Central memory CD8-positive, alpha-beta T cell (primary cell): Measurements from ENCODE around the gene ZNF148.
A peak's percentile ranks its signal among the peaks of the same experiment; 100 is the strongest.

Experiments
- ATAC-seq: fragments of 150-1000 bp; cut with Tn5 transposase; replicated peaks from 2 replicates; pipeline ENCODE4 v1.10.0; 2022; ENCODE audit warnings: mild to moderate bottlenecking, moderate FRiP score, moderate number of reproducible peaks; ENCODE audit not compliant: poor library complexity, severe bottlenecking; ENCODE audit errors: extremely low read depth
- DNase-seq, 2 donors: peaks; one replicate each; pipeline ENCODE4 v3.0.0; 2021; ENCODE audit warnings: low spot score in 2 of 2
- H3K27ac Mint-ChIP-seq: one replicate; pipeline ENCODE4 v1.8.0; 2022; ENCODE audit warnings: low read depth, mild to moderate bottlenecking, moderate library complexity, mixed read lengths
- H3K27me3 Mint-ChIP-seq: one replicate; pipeline ENCODE4 v1.8.0; 2022; ENCODE audit warnings: mixed read lengths
- H3K36me3 Mint-ChIP-seq: one replicate; pipeline ENCODE4 v1.8.0; 2022; ENCODE audit warnings: mild to moderate bottlenecking, moderate library complexity, mixed read lengths; ENCODE audit not compliant: insufficient read depth
- H3K4me1 Mint-ChIP-seq: one replicate; pipeline ENCODE4 v1.8.0; 2022; ENCODE audit warnings: mixed read lengths
- H3K4me3 Mint-ChIP-seq: one replicate; pipeline ENCODE4 v1.8.0; 2022; ENCODE audit warnings: mild to moderate bottlenecking, moderate library complexity, mixed read lengths
- H3K9me3 Mint-ChIP-seq: one replicate; pipeline ENCODE4 v1.8.0; 2022; ENCODE audit warnings: mixed read lengths

The ZNF148 gene

GRCh38 chr3:125287248-125287647 lies 87.9 kb downstream of the ZNF148 start:
- DNase-seq: no peak
- H3K4me3 Mint-ChIP-seq: no peak overlapping the region
- ATAC-seq: no peak
- H3K4me1 Mint-ChIP-seq: peaks cover 35% of the 10 kb centered on the region
- no peak overlapping the region for H3K27ac Mint-ChIP-seq
- peaks cover 13% of the 10 kb centered on the region for H3K36me3 Mint-ChIP-seq
- H3K27me3 Mint-ChIP-seq: no peaks in the 10 kb centered on the region
- no peaks in the 10 kb centered on the region for H3K9me3 Mint-ChIP-seq

DNA sequence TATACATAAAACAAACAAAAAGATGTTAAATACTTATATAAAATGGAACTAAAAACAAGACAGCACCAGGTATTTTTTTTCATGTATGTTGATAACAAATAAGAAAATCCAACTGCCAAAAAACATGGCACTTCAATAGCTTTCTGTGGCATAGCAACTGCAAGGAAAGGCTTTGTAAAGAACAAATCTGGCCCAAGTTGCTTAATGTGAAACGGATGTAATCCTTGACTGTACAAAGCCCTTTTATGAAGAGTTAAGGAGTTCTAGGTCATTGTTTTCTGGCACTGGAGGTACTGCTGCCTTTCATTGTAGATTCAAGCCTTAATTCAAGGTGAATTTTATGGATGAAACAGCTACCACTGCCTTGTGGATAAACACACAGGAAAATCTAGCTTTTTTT lies 93.7 kb downstream of the ZNF148 start:
- no peaks in the 10 kb centered on the region for H3K9me3 Mint-ChIP-seq
- no peaks in the 10 kb centered on the region for H3K27me3 Mint-ChIP-seq
- peaks cover 7% of the 10 kb centered on the region for H3K36me3 Mint-ChIP-seq
- H3K4me3 Mint-ChIP-seq: no peak overlapping the region
- ATAC-seq (no peak), DNase-seq (no peak)
- no peak overlapping the region for H3K27ac Mint-ChIP-seq
- peaks cover 27% of the 10 kb centered on the region for H3K4me1 Mint-ChIP-seq

DNA sequence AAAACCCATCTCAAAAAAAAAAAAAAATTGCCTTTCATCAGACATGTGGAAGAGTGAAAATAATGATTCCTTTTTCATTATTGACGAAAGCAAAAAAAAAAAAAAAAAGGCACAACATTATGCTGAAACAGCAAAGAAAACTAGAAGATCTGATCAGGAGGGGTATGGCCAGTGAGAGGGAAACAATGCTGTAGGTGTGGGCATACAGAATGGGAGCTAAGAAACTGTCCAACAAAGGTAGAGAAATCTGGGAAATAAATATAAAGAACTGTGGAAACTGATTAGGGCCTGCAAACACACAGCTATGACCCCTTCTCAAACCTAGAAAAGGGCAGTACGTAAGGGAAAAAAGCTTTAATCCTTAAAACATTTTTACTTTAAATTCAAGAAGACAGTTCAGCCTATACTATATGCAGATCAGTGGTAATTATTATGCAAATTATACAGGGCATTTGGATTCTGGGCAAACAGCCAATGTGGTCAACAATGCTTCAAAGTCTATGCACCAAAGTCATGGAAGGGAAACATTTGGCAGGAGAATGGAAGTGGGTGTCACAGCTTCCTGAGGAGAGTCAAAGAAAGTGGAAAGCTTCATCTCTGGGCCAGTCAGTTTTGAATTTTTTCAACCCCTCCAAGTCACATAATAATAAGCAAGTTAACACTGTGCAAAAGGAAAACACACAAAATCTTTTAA lies 94.3 kb downstream of the ZNF148 start:
- Mint-ChIP-seq H3K27me3 (no peaks in the 10 kb centered on the region), H3K4me3 (no peak overlapping the region), H3K36me3 (peaks cover 7% of the 10 kb centered on the region), H3K27ac (no peak overlapping the region), H3K9me3 (no peaks in the 10 kb centered on the region), H3K4me1 (peaks cover 27% of the 10 kb centered on the region)
- DNase-seq (no peak), ATAC-seq (no peak)

DNA sequence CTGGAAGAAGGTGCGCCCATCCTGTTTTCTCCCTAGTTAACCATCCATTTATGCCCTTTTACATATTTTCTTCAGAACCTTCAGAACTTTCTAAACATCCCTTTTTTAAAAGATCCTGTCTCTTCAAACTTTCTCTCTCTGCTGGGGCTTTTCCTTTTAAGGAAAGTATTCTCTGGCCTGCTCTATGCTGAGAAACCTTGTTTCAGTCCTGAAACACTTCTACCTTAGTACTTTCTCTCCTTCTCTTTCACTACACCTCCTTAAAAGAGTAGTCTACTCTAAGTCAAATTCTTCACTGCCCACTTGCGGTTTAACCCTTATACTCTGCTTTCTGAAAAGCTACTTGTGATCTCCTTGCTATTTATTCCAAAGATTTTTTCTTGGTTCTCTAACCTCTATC lies 97.0 kb downstream of the ZNF148 start:
- peak overlapping the region; percentile 56 for H3K27ac Mint-ChIP-seq
- no peaks in the 10 kb centered on the region for H3K27me3 Mint-ChIP-seq
- H3K4me1 Mint-ChIP-seq: peaks cover 11% of the 10 kb centered on the region
- DNase-seq (no peak), ATAC-seq (no peak)
- H3K4me3 Mint-ChIP-seq: no peak overlapping the region
- no peaks in the 10 kb centered on the region for H3K9me3 Mint-ChIP-seq
- H3K36me3 Mint-ChIP-seq: peaks cover 11% of the 10 kb centered on the region

- Mint-ChIP-seq H3K9me3 (no peaks in the 10 kb centered on the region), H3K4me1 (peaks cover 23% of the 10 kb centered on the region), H3K27me3 (no peaks in the 10 kb centered on the region), H3K27ac (no peak overlapping the region), H3K36me3 (peaks cover 20% of the 10 kb centered on the region), H3K4me3 (no peak overlapping the region)
- DNase-seq (no peak), ATAC-seq (no peak)
Measured at GRCh38 chr3:125271127-125271526, 104.0 kb downstream of the ZNF148 start.

GRCh38 chr3:125267460-125267859 lies 107.7 kb downstream of the ZNF148 start:
- H3K4me3 Mint-ChIP-seq: no peak overlapping the region
- no peaks in the 10 kb centered on the region for H3K27me3 Mint-ChIP-seq
- no peak for DNase-seq
- no peak for ATAC-seq
- peaks cover 16% of the 10 kb centered on the region for H3K36me3 Mint-ChIP-seq
- peaks cover 24% of the 10 kb centered on the region for H3K4me1 Mint-ChIP-seq
- no peak overlapping the region for H3K27ac Mint-ChIP-seq
- no peaks in the 10 kb centered on the region for H3K9me3 Mint-ChIP-seq

GRCh38 chr3:125266971-125267370 lies 108.2 kb downstream of the ZNF148 start:
- no peaks in the 10 kb centered on the region for H3K9me3 Mint-ChIP-seq
- H3K36me3 Mint-ChIP-seq: peaks cover 13% of the 10 kb centered on the region
- DNase-seq (no peak), ATAC-seq (no peak)
- H3K27ac Mint-ChIP-seq: no peak overlapping the region
- no peaks in the 10 kb centered on the region for H3K27me3 Mint-ChIP-seq
- peaks cover 24% of the 10 kb centered on the region for H3K4me1 Mint-ChIP-seq
- no peak overlapping the region for H3K4me3 Mint-ChIP-seq

- peaks cover 16% of the 10 kb centered on the region for H3K4me1 Mint-ChIP-seq
- peaks cover 5% of the 10 kb centered on the region for H3K36me3 Mint-ChIP-seq
- DNase-seq: no peak
- H3K4me3 Mint-ChIP-seq: no peak overlapping the region
- no peak for ATAC-seq
- H3K27me3 Mint-ChIP-seq: no peaks in the 10 kb centered on the region
- no peaks in the 10 kb centered on the region for H3K9me3 Mint-ChIP-seq
- no peak overlapping the region for H3K27ac Mint-ChIP-seq
Measured at GRCh38 chr3:125262161-125262560, 113.0 kb downstream of the ZNF148 start.

DNA sequence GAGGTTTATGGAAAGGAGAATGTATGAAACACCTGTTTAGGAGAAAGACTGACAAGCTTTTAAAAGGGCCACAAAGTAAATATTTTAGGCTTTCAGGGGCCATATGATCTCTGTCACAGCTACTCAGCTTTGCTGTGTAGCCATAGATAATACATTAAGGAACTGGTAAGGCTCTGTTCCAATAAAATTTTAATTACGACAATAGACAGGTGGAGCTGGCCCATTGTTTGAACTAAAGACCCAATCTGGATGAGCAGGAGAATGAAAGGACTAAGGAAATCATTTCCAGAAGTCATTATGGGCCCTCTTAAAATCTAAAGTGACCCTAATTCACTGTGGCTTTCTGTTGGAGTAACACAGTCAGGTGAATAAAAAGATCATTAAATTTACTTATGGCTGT lies 114.1 kb downstream of the ZNF148 start:
- no peak for ATAC-seq

GRCh38 chr3:125260158-125260557 lies 115.0 kb downstream of the ZNF148 start:
- DNase-seq (no peak), ATAC-seq (no peak)
- H3K4me1 Mint-ChIP-seq: peaks cover 7% of the 10 kb centered on the region
- H3K27ac Mint-ChIP-seq: peak overlapping the region; percentile 29
- H3K27me3 Mint-ChIP-seq: no peaks in the 10 kb centered on the region
- no peak overlapping the region for H3K4me3 Mint-ChIP-seq
- peaks cover 3% of the 10 kb centered on the region for H3K36me3 Mint-ChIP-seq
- no peaks in the 10 kb centered on the region for H3K9me3 Mint-ChIP-seq

More for the DNA sequence above, 114.1 kb downstream of the ZNF148 start:
- H3K4me1 Mint-ChIP-seq: peaks cover 7% of the 10 kb centered on the region
- no peak overlapping the region for H3K4me3 Mint-ChIP-seq
- H3K36me3 Mint-ChIP-seq: peaks cover 5% of the 10 kb centered on the region
- peak overlapping the region; percentile 69 for H3K27ac Mint-ChIP-seq
- H3K27me3 Mint-ChIP-seq: no peaks in the 10 kb centered on the region
- no peaks in the 10 kb centered on the region for H3K9me3 Mint-ChIP-seq
- no peak for DNase-seq

- H3K4me3 Mint-ChIP-seq: no peak overlapping the region
- H3K4me1 Mint-ChIP-seq: peaks cover 12% of the 10 kb centered on the region
- no peak for DNase-seq
- no peaks in the 10 kb centered on the region for H3K9me3 Mint-ChIP-seq
- H3K27me3 Mint-ChIP-seq: no peaks in the 10 kb centered on the region
- H3K27ac Mint-ChIP-seq: no peak overlapping the region
- ATAC-seq: no peak
- H3K36me3 Mint-ChIP-seq: peaks cover 1% of the 10 kb centered on the region
Measured at GRCh38 chr3:125257536-125257935, 117.6 kb downstream of the ZNF148 start.

DNA sequence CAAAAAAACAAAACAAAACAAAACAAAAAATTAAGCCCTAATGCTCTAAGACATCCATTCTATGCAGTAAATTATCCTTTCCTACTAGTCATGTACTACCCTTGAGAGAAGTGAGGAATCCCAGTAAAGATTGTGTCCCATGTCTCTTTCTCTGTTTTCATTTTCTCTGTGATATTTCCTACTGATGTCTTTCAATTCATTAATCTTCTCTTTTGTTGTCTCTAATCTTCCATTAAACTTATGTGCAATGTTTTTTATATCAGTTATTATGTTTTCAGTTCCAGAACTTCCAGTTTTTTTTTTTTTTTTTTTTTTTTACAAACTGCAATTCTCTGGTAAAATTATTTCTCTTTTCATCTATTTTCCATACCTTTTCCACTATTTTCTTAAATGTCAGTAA lies 118.5 kb downstream of the ZNF148 start:
- no peak for ATAC-seq
- Mint-ChIP-seq H3K27me3 (no peaks in the 10 kb centered on the region), H3K4me3 (no peak overlapping the region), H3K4me1 (peaks cover 12% of the 10 kb centered on the region), H3K36me3 (peaks cover 1% of the 10 kb centered on the region), H3K9me3 (no peaks in the 10 kb centered on the region), H3K27ac (no peak overlapping the region)
- no peak for DNase-seq

GRCh38 chr3:125250973-125251372 lies 124.2 kb downstream of the ZNF148 start:
- H3K36me3 Mint-ChIP-seq: peaks cover 5% of the 10 kb centered on the region
- H3K9me3 Mint-ChIP-seq: no peaks in the 10 kb centered on the region
- H3K4me3 Mint-ChIP-seq: no peak overlapping the region
- H3K27ac Mint-ChIP-seq: no peak overlapping the region
- no peaks in the 10 kb centered on the region for H3K27me3 Mint-ChIP-seq
- ATAC-seq (no peak), DNase-seq (no peak)
- H3K4me1 Mint-ChIP-seq: peaks cover 11% of the 10 kb centered on the region
